ENCODE results near the gene ZRANB3.
"Not testable (repeated sequence)": the region's sequence is repeated elsewhere in the genome, so short reads cannot be mapped to it uniquely, and the experiment has no call there.

ZRANB3 gene

DNA sequence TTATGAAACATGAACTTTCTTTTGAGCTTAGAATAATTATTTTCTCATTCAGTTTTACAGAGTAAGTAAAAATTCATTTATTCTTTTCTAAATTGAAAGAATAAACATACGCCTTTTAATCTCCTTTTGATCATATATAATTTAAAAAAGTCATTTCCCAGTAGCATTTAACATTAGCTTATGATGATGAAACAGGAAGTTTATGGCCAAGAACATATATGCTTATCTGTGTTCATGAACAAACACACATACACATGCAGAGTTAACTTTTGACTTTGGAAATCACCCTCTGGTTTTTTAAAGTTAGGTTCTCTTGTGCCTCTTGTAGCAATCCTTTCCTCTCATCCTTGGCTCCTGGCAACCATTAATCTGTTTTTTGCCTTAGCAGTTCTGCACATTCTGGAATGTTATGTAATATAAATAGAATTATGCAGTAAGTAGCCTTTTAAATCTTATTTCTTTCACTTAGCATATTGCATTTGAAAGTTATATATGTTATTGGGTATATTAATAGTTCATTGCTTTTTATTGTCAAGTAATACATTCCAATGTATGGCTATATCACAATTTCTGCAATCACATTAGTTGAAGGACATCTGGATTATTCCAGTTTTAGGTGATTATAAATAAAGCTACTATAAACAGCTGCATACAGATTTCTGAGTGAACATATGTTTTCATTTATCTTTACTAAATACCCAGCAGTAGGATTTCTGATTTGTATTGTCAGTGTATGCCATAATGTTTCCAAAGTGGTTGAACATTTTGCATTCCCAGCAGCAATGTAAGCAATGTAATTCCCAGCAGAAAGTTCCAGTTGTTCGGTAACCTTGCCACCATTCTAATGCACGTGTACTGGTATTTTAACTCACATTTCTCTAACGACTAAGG lies 210.3 kb downstream of the ZRANB3 start:
- DNase-seq = no peak

DNA sequence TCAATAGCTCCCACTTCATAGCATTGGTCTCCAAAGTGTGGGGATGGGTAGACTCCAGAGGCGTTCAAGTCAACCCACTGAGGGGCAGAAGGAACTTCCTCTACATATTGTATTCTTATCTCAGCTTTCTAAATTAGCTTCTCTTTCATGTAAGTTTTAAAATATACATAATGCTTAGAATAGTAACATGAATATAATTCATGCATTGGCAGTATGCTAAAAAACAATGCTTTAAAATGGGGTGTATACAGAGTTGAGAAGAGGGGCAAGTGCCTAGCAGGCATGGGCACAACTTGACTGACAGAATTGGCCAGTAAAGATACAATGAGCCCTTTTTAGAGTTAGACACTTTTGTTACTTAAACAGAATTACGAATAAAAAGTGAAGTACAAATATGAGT lies 212.2 kb downstream of the ZRANB3 start:
- DNase-seq = no peak

DNA sequence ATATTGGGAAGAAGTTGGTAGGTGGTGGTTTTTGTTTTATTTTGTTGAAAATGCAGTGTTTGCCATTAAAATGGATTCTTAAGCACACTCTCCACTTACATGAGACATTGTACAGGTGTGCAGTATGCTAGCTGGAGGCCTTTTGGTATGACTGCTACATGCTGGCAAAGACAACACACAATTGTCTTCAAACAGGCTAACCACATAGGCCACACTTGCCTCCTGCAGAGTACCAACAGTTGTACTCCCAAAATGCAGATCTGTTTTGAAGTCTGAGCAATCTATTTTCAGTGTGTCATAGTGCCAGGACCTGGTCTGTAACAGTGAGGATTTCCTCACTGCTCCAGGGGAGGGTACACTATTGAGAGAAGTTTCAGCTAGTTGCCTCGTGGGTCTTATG lies 213.6 kb downstream of the ZRANB3 start:
- DNase-seq = no peak

DNA sequence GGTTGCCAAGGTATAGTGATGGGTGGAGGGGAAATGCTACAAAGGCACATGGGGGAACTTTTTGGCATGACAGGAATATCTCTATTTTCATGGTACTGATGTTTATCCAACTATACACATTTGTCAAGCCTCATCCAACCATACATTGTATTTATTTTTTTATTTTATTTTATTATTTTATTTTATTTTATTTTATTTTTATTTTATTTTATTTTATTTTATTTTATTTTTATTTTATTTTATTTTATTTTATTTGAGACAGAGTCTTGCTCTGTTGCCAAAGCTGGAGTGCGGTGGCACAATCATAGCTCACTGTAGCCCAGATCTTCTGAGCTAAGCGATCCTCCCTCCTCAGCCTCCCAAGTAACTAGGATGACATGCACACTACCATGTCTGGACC lies 219.1 kb downstream of the ZRANB3 start:
- no peak for DNase-seq

DNA sequence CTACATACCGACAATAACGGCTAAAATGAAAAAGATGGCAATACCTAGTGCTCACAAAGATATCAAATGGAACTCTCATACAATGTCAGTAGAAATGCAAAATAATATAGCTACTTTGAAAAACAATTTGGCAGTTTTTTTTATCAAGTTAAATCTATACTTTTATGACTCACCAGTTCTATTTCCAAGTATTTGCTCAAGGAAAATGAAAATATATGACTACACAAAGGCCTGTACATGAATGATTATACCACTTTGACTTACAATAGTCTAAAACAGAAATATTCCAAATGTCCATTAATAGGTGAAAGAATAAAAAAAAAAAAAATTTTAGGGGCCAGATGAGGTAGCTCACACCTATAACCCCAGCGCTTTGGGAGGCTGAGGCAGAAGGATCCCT lies 219.8 kb downstream of the ZRANB3 start:
- DNase-seq = no peak

DNA sequence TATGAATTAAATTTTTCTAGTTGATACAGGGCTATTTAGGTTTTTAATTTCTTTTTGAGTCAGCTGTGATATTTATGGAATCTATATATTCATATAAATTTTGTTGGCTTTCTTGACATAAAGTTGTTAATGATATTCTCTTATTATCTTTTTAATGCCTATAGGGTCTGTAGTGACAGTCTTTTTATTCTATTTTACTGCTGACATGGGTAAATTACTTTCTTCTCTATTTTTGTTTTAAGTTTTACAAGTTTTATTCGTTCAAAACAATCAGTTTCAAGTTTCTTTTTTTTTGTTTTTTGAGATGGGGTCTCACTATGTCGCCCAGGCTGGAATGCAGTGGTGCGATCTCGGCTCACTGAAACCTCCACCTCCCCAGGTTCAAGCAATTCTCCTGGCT lies 226.3 kb downstream of the ZRANB3 start:
- DNase-seq = no peak

DNA sequence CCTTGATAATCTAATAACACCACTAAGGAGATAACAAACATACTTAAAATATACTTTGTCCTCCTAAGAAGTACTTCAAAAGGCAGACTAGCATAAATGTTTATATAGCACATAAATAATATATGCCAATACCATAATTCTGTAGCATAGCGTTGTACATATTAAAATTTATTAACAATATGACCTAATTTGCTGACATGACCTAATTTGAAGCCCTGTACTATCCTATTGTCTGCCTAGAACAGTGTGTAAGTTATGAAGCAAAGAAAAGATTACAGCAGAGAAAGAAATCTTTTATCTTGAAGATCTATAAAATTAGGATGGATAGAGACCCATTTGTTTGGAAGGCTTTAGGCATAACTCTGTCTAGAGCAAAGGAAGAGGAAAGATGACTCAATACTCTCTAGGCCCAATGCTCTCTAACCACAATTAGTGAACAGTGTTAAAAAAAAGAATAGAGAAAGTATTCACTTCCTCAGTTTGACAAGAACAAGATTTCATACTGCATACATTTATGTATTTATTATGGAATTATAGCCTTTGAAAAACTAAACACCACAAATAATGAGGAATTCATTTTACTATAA lies 231.3 kb downstream of the ZRANB3 start:
- DNase-seq = no peak

DNA sequence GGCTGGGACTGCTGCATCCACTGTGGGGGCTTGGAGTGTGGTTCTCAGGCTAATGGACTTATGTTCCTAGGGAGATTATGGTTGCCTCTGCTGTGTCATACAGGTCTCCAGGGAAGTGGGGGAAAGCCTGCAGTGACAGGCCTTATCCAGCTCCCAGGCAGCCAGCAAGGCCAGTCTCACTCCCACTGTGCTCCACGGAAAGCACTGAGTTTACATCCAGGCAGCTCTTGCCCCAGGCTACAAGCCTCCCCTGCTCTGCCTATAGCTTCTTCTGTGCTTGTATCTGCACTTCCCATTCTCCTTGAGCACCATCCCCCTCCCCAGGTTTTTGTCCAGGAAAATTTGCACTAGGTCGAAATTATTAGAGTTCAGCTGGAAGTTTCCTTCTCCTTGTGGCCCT lies 231.9 kb downstream of the ZRANB3 start:
- DNase-seq = no peak

DNA sequence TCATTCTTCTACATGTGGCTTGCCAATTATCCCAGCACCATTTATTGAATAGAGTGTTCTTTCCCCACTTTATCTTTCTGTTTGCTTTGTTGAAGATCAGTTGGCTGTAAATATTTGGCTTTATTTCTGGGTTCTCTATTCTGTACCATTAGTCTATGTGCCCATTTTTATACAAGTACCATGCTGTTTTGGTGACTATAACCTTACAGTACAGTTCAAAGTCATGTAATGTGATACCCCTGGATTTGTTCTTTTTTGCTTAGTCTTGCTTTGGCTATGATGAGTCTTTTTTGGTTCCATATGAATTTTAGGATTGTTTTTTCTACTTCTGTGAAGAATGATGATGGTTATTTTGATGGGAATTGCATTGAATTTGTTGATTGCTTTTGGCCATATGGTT lies 243.9 kb downstream of the ZRANB3 start:
- not testable (repeated sequence) for DNase-seq

DNA sequence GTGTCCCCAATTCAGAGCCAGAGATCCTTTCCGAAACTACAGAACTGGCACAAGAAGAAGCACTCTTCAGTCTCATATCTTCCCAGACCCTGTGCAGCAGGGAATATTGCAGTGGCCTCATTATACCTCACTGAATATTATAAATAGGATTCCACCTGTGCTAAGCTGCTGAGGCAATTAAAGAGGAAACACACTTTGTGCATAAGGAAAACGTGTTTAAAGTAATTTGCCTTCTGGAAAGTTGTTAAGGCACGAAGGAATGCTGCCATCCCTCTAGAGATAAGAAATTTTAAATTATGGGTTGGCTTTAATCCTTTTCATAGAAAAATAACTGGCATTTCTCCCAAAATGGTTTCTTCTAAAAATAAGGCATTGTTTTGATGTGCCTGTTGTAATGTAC lies 245.6 kb downstream of the ZRANB3 start:
- DNase-seq = no peak

DNA sequence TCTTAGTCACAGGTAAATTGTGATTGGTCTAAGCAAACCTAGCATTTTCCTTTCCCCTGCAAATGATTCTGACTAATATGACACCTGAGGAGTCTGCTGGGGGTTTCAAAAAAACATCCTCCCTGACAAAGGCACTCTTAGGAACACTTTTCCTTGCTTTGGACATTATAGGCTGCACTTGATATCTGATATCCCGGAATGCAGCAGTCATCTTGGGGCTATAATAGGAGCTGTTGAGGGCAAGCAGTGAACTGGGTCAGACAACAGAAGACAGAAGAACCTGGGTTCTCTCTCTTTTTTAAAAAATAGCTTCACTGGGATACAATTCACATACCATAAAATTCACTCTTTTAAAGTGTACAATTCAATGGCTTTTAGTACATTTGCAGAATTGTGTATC lies 249.6 kb downstream of the ZRANB3 start:
- DNase-seq = no peak

DNA sequence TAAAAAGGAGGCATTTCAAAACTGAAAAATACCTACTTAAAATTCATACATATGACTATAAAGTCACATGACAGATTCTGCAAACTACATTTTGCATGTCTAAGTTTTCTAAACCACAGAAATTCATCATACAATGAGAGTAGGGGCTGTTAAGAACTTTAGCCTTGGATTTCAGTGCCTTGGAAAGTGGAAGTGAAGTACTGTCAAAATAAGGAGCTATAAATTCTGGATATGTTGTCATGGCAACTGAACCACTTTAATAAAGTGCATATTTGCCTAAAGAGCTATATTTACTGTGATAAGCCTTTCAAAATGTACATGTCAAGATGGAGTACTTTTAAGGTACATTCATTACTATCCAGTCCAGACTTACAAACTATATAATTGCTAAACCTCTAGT lies 251.8 kb downstream of the ZRANB3 start:
- DNase-seq = no peak

DNA sequence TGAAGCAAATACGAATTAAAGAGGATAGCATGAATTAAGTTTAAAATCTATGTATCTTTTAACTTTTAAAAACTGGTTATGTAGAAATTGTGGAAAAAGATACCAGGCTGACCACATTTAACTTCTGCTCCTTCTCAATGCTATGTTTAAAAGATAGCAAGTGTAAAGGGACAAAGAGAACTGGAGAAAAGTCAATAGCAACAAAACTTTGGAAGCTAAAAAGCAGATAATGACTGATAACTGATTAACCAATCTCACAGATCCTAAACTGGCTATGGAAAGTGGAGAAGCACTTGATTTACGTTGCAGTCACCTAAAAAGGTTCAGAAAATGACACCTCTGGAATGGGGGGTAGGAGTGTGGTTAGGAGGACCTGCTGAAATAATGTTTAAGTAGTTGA lies 254.5 kb downstream of the ZRANB3 start:
- DNase-seq = no peak

DNA sequence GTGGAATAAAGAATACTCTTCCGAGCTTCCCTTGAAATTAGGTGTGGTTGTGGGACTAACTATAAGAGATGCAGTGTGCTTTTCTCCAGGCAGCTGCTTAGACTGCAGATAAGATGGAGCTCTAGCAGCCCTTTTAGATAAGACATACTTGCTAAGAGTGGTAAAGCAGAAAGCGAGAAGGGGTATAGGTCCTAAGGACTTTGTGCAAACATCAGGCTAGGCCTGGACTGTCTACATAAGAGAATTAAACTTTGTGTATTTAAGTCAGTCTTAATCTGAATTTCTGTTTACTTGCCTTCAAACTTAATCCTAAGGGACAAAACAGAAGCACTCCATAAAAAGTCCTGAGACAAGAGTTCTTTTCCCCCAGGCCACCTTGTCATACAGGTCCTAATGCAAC lies 260.0 kb downstream of the ZRANB3 start:
- DNase-seq = no peak

DNA sequence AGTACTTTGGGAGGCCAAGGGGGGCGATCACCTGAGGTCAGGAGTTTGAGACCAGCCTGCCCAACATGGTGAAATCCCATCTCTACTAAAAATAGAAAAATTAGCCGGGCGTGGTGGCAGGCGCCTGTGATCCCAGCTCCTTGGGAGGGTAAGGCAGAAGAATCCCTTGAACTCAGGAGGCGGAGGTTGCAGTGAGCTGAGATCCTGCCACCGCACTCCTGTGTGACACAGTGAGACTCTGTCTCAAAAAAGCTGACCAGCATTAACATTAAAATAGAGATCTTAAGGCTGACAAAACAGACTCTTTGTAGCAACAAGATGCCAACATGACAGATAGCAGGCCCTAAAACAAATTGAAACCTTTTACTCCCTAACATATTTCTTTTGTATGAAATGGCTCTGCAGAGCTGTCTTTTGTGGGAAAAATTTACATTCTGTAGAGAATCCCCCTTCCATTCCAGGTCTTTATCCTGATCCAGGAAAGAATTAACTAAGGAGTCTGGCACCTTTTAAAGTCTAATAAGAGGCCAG lies 265.0 kb downstream of the ZRANB3 start:
- DNase-seq = no peak

DNA sequence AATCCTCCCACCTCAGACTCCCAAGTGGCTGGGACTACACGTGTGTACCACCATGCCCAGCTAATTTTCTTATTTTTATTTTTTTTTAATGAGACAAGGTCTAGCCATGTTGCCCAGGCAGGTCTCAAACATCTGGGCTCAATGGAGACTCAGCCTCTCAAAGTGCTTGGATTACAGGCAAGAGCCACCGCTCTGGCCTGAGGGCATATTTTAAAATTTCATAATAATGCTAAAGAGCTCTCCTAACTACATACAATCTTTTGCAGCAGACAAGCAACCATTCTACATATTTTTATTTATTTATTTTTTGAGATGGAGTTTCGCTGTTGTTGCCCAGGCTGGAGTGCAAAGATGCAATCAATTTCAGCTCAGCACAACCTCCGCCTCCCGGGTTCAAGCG lies 271.9 kb downstream of the ZRANB3 start:
- DNase-seq = no peak

DNA sequence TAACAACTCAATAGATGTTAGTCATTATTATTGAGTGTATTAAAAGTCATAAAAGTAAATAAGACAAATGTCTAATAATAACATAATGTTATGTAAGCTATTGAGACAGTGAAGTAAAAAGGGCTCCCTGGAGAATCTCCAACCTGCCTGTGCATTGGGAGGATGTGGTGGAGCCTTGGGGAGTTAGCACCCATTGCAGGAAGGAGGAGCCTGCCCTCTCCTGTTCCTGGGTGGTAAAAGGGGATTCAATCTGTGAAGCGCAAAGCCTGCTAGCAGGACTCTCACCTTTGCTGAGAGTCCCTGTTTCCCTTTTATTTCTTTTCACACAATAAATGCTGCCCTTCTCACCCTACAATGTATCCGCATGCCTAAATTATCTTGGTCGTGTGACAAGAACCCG lies 272.8 kb downstream of the ZRANB3 start:
- no peak for DNase-seq

DNA sequence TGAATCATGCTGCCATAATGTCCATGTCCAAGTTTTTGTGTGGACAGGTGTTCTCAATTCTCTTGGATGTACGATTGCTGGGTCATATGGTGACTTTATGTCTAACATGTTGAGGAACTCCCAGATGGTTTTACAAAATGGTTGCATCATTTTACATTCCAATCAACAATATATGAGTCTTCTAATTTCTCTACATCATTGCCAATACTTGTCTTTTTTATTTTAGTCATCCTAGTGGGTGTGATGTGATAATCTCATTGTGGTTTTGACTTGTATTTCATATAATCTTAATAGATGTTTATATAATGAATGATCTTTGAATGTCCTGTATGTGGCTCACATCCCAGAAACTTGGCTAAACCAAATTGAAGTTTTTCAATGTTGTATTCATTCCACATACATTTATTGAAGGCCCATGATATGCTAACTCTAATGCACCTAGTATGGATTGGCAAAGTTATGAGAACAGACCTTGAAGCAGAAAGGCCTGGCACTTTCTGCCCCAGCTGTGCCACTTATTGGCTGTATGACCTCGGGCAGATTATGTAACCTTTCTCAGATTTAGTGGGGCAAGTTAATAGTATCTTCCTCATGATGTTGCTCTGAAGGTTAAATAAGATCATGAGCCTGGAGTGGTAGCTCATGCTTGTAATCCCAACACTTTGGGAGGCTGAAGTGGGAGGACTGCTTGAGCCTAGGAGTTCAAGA lies 273.5 kb downstream of the ZRANB3 start:
- DNase-seq = no peak

DNA sequence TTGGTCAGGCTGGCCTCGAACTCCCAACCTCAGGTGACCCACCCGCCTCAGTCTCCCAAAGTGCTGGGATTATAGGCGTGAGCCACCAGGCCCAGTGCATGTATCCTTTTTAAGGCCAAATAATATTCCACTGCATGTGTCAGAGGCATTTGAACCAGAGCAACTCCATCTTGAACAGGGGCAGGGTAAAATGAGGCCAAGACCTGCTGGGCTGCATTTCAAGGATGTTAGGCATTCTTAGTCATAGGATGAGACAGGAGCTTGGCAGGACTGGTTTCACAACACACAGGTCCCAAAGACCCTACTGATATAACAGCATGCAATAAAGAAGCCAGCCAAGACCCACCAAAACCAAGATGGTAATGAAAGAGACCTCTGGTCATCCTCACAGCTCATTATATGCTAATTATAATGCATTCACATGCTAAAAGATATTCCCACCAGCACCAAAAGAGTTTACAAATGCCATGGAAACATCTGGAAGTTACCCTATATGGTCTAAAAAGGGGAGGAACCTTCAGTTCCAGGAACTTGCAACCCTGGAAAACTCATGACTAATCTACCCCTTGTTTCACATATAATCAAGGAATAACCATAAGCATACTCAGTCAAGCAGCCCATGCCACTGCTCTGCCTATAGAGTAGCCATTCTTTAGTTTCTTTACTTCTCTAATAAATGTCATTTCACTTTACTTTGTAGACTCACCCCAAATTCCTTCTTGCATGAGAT lies 274.3 kb downstream of the ZRANB3 start:
- no peak for DNase-seq

DNA sequence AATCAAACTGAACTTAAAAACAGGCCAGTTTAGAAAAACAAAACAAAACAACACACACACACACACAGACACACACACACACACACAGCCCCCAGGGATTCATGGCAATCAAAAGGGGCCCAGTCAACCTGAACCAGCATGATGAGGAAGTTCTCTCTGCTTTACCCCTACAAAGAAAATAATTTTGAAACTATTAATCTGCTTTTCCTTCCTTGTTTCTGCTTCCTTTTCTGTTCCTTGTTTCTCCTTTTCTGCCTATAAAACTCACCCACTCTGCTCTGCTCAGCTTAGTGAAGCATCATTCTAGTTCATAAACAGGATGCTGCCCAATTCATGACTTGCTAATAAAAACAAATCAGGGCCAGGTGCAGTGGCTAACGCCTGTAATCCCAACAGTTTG lies 275.8 kb downstream of the ZRANB3 start:
- no peak for DNase-seq

DNA sequence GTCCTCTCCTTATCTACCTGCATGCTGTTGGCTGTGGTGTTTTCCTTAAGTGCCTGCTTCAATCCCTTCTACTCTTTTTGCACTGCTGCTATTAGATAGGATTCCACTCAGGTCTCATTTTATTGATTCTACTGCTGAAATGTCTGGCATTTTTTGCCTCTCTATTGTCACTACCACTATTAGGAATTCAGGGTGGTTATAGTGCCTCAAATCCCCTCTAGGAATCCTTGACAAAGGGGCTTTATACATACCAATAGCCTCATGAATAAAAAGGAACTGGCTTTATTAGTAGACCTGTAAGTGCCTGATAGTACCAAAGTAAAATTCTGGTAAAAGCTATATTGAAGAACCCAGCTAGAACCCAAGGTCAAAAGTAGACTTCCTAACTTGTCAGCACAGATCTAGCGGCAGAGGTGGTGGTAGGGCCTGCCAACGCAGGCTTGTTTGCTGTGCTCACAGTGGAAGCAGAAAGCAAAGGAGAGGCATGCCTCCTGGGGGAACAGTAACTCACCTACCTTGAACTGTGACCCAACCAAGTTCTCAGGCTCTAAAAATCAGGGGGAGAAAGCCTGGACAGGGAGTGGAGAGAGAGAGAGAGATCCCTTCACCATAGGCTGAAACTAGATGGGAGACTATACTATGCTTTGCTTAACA lies 278.1 kb downstream of the ZRANB3 start:
- no peak for DNase-seq

DNA sequence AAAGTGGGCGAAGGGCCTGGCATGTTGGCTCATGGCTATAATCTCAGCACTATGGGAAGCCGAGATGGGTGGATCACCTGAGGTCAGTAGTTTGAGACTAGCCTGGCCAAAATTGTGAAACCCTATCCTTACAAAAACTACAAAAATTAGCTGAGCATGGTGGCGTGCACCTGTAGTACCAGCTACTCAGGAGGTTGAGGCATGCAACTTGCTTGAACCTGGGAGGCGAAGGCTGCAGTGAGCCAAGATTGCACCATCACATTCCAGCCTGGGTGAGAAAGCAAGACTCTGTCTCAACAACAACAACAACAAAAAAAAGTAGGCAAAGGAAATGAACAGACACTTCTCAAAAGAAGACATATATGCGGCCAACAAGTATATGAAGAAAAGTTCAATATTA lies 282.4 kb downstream of the ZRANB3 start:
- DNase-seq = no peak
